Measurements from ENCODE around the gene POLE.

DNA sequence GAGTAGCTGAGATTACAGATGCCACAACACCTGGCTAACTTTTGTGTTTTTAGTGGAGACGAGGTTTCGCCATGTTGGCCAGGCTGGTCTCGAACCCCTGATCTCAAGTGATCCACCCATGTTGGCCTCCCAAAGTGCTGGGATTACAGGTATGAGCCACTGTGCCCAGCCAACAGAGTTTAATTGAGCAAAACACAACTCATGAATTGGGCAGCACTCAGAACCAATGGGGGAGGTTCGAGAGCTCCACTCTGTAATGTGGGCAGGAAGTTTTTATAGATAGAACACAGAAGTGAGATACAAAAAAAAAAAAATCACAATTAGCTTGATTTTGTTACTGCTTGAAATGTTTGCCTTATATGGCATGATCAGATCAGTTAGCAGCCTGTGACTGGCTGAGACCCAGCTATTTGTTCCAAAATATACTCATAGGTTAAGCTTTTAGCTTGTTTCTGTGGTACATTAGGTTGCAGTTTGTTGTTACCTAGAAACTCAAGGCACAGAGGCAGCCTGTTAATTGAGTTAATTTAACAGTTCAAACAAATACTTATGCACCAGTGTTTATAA, 69.9 kb downstream of the POLE start:
- TF ChIP-seq, protein P1, sequence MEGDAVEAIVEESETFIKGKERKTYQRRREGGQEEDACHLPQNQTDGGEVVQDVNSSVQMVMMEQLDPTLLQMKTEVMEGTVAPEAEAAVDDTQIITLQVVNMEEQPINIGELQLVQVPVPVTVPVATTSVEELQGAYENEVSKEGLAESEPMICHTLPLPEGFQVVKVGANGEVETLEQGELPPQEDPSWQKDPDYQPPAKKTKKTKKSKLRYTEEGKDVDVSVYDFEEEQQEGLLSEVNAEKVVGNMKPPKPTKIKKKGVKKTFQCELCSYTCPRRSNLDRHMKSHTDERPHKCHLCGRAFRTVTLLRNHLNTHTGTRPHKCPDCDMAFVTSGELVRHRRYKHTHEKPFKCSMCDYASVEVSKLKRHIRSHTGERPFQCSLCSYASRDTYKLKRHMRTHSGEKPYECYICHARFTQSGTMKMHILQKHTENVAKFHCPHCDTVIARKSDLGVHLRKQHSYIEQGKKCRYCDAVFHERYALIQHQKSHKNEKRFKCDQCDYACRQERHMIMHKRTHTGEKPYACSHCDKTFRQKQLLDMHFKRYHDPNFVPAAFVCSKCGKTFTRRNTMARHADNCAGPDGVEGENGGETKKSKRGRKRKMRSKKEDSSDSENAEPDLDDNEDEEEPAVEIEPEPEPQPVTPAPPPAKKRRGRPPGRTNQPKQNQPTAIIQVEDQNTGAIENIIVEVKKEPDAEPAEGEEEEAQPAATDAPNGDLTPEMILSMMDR (IDR thresholded peaks at IDR 0.05; ENCODE audit: borderline replicate concordance, extremely low read depth, low read length, poor library complexity, severe bottlenecking): no peak
- TF ChIP-seq EZH2 (IDR thresholded peaks at IDR 0.05; ENCODE audit: borderline replicate concordance, low read depth, low read length, severe bottlenecking): no peak

Measured in DND-41 (cell line).